Mammary microvascular endothelial cell (primary cell): ENCODE results near the gene HIPK4. TPM values are rescaled to one million over a fixed set of nuclear protein-coding genes. Genes with fewer than 3 reads are reported as not detected.

Source experiments
- total RNA-seq: library from RNA; depleted of rRNA; stranded (reverse); fragments of >200 nt; gene quantifications from 2 replicates; pipeline ENCODE4 v1.2.3, GENCODE V29; 2015

HIPK4 gene
- total RNA-seq = not detected in 2 replicates

GRCh38 chr19:40390084-40390742 lies at the start of gene HIPK4:
Gene HIPK4 (minus strand): TSS chr19:40390181. CDS start chr19:40389902, 279 bp downstream.

GRCh38 chr19:40425450-40426287 lies 35.7 kb upstream of the HIPK4 start, which contains the start of gene SERTAD1:
Gene SERTAD1 (minus strand): TSS chr19:40425992. CDS start chr19:40423546, 2,446 bp downstream.

GRCh38 chr19:40413291-40413845 lies 23.4 kb upstream of the HIPK4 start, which contains the start of gene PRX:
Gene PRX (minus strand): TSS chr19:40413378. CDS start chr19:40407932, 5,446 bp downstream.

GRCh38 chr19:40348125-40348913 lies 41.7 kb downstream of the HIPK4 start, which contains the start of the genes C19orf47 and PLD3:
Gene C19orf47 (minus strand): TSS chr19:40348397. CDS start chr19:40341857, 6,540 bp downstream.
Gene PLD3 (plus strand): TSS chr19:40348695. CDS start chr19:40366484, 17,789 bp downstream.

Other genes with a start within 250 kb of the HIPK4 start
- gene MAP3K10, start 198.8 kb downstream of the HIPK4 start, total RNA-seq = 4.3 and 7.0 TPM in 2 replicates
- gene TTC9B, start 171.8 kb downstream of the HIPK4 start, total RNA-seq = not detected in 2 replicates
- gene CCNP, start 163.5 kb downstream of the HIPK4 start, total RNA-seq = 0.13 TPM in 1 of 2 replicates, not detected in the other
- gene AKT2, start 104.8 kb downstream of the HIPK4 start, total RNA-seq = 21.1 and 21.6 TPM in 2 replicates
- gene C19orf47, start 41.8 kb downstream of the HIPK4 start, total RNA-seq = 16.8 and 21.3 TPM in 2 replicates
- gene PLD3, start 41.5 kb downstream of the HIPK4 start, total RNA-seq = 252 and 262 TPM in 2 replicates
- gene PRX, start 23.2 kb upstream of the HIPK4 start, total RNA-seq = 0.73 and 1.1 TPM in 2 replicates
- gene SERTAD1, start 35.8 kb upstream of the HIPK4 start, total RNA-seq = 38.8 and 43.6 TPM in 2 replicates
- 12.6 and 17.0 TPM in 2 replicates for gene SERTAD3, start 54.2 kb upstream of the HIPK4 start, total RNA-seq
- 127 and 132 TPM in 2 replicates for gene BLVRB, start 75.6 kb upstream of the HIPK4 start, total RNA-seq
- gene SPTBN4, start 76.8 kb upstream of the HIPK4 start, total RNA-seq = 0.13 and 0.30 TPM in 2 replicates
- gene SHKBP1, start 186.7 kb upstream of the HIPK4 start, total RNA-seq = 89.6 and 112 TPM in 2 replicates
- 13.9 and 15.7 TPM in 2 replicates for gene LTBP4, start 211.2 kb upstream of the HIPK4 start, total RNA-seq